Liver (tissue), 3 donors: Measurements from ENCODE around the gene LBH.

Experiments used
- RAD21 ChIP-seq, 2 donors: IDR thresholded peaks; 2 replicates each; pipeline ENCODE4 v1.6.1; 2016; ENCODE audit warnings: antibody characterized with exemption in 2 of 2, mild to moderate bottlenecking in 2 of 2
- SP1 ChIP-seq: IDR thresholded peaks from 2 replicates; pipeline ENCODE4 v1.6.1; 2018; ENCODE audit warnings: antibody characterized with exemption, mild to moderate bottlenecking
- TAF1 ChIP-seq: conservative IDR thresholded peaks from 2 replicates; pipeline ENCODE4 v1.6.1; 2016; ENCODE audit warnings: antibody characterized with exemption, mild to moderate bottlenecking
- TF ChIP-seq, protein P1 (sequence below): fragments of 150-350 bp; IDR thresholded peaks from 2 replicates; pipeline ENCODE4 v1.5.1; 2017; ENCODE audit warnings: improper control_type of control experiment, low read depth, low read length; ENCODE audit not compliant: missing input control
- TF ChIP-seq, protein P2 (sequence below): IDR thresholded peaks from 2 replicates; pipeline ENCODE4 v1.6.1; 2016; ENCODE audit warnings: antibody characterized with exemption
- donor health status: healthy.
- donor health status: healthy.

DNA sequence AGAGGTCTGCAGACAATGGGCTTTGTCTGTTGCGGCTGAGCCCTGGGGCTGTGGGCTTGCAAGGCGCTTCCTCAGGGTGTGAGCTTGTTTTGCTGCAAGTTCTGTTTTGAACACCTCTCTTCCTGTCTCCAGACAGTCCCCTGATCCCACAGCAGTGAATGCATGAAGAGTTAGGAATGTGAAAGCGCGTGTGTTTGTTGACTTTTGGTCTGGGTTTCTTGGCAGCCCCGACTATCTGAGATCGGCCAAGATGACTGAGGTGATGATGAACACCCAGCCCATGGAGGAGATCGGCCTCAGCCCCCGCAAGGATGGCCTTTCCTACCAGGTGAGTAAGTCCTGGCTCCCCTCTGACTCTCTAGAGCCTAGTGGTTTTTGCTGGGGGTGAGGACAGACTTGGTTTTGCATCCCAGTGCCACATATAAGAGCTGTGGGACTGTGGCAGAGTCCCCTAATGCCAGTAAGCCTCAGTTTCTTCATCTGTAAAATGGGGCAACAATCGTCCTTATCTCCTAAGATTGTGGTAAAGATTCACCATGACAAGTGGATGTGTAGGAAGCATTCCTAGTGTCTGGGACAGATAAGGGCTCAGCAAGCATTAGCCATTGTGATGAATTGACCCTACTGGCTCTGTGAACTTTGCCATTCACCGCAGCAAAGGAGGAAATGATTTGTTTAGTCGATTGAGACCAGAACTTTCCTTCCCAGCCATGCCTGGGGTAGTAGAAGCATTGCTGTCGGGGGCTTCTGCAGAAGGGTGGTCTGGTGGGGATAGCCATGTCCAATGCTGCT lies 3.0 kb downstream of the LBH start:
- TF ChIP-seq RAD21 (IDR thresholded peaks at IDR 0.05): no peak
- TF ChIP-seq, protein P1, sequence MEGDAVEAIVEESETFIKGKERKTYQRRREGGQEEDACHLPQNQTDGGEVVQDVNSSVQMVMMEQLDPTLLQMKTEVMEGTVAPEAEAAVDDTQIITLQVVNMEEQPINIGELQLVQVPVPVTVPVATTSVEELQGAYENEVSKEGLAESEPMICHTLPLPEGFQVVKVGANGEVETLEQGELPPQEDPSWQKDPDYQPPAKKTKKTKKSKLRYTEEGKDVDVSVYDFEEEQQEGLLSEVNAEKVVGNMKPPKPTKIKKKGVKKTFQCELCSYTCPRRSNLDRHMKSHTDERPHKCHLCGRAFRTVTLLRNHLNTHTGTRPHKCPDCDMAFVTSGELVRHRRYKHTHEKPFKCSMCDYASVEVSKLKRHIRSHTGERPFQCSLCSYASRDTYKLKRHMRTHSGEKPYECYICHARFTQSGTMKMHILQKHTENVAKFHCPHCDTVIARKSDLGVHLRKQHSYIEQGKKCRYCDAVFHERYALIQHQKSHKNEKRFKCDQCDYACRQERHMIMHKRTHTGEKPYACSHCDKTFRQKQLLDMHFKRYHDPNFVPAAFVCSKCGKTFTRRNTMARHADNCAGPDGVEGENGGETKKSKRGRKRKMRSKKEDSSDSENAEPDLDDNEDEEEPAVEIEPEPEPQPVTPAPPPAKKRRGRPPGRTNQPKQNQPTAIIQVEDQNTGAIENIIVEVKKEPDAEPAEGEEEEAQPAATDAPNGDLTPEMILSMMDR: no peak
- TF ChIP-seq, protein P2, sequence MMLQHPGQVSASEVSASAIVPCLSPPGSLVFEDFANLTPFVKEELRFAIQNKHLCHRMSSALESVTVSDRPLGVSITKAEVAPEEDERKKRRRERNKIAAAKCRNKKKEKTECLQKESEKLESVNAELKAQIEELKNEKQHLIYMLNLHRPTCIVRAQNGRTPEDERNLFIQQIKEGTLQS: no peak
- no peak for TF ChIP-seq TAF1
- no peak for TF ChIP-seq SP1
